ENCODE data around the gene SASH3.

Gene SASH3

DNA sequence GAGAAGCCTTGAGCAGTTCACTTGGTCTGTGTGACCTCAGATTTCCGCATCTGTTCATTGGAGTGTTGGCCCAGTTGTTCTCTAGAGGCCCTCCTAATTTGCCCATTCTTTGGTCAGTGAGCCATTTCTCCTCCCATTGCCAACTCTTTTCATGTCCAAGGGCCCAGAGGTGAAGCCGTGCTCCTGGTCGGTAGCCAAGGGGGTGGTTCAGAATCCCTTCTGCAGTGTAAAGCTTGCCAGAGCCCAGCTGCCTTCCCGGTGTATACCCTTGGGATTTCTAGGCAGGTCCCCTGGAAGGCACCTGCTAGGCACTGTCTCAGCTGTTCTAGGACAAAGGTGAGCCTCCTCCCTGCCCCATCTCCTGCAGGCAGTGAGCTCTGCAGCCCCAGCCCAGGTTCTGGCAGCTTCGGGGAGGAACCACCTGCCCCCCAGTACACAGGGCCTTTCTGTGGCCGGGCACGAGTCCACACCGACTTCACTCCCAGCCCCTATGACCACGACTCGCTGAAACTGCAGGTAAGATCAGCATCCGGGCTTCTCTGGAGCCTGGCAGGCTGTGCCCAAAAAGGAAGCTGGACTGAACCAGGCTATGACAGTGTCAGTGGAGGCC is 12.3 kb downstream of the SASH3 start:
- CTCF ChIA-PET = interaction anchor here (0.6 to 0.7 kb wide), 2 partner anchors 10 to 1125 kb away, joined by 3 read pairs; no protein-coding TSS in a partner anchor

DNA sequence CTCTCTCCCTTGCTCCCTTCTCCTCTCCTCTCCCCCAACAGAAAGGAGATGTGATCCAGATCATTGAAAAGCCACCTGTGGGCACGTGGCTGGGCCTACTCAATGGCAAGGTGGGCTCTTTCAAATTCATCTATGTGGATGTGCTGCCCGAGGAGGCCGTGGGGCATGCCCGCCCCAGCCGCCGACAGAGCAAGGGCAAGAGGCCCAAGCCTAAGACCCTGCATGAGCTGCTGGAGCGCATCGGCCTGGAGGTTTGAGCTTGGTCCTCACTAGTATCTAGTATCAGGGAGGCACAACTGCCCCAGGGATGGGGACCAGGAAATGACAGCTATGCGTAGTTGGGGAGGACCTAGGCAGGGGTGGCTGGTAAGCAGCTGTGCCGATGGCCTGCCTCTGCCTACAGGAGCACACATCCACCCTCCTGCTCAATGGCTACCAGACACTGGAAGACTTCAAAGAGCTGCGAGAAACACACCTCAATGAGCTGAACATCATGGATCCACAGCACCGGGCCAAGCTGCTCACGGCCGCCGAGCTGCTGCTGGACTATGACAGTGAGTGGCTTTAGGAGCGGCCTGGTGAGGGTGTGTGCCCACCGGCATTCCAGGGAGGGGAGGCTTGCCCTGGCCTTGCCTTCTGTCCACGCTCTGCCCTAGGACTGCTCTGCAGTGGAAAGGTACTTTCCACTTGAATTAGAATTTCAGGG is 13.0 kb downstream of the SASH3 start:
- Histone ChIP-seq H3K4me3 (ENCODE audit: low read depth, low read length) (no peak overlapping the region), H3K27ac (ENCODE audit: extremely low read depth, low read depth, low read length) (no peak overlapping the region), H3K4me1 (ENCODE audit: control insufficient read depth, insufficient read depth, low read length) (no peaks in the 10 kb centered on the region), H3K36me3 (ENCODE audit: control insufficient read depth in 2 of 2, insufficient read depth in 1 of 2, low read length in 2 of 2) (no peaks in the 10 kb centered on the region), H3K9me3 (ENCODE audit: control insufficient read depth, insufficient read depth, low read depth, low read length) (no peaks in the 10 kb centered on the region)
- no peak for TF ChIP-seq ZNF394 (tag by site-specific recombination; IDR thresholded peaks at IDR 0.05; ENCODE audit: borderline replicate concordance)
- TF ChIP-seq, protein P1, sequence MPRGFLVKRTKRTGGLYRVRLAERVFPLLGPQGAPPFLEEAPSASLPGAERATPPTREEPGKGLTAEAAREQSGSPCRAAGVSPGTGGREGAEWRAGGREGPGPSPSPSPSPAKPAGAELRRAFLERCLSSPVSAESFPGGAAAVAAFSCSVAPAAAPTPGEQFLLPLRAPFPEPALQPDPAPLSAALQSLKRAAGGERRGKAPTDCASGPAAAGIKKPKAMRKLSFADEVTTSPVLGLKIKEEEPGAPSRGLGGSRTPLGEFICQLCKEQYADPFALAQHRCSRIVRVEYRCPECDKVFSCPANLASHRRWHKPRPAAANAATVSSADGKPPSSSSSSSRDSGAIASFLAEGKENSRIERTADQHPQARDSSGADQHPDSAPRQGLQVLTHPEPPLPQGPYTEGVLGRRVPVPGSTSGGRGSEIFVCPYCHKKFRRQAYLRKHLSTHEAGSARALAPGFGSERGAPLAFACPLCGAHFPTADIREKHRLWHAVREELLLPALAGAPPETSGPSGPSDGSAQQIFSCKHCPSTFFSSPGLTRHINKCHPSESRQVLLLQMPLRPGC (tag by site-specific recombination; IDR thresholded peaks at IDR 0.05) = no peak
- no peak for TF ChIP-seq ZNF350 (tag by site-specific recombination; IDR thresholded peaks at IDR 0.05)
- peak; percentile 45; the same call in 1 of the 2 replicates for TF ChIP-seq PRDM1 (tag by site-specific recombination; IDR thresholded peaks at IDR 0.05)
- POLR2A ChIA-PET = no interaction called here
- CTCF ChIA-PET = interaction anchor here (0.6 to 0.7 kb wide), 2 partner anchors 11 to 1124 kb away, joined by 3 read pairs; no protein-coding TSS in a partner anchor

More for the DNA sequence above, 12.3 kb downstream of the SASH3 start:
- Histone ChIP-seq H3K4me1 (ENCODE audit: control insufficient read depth, insufficient read depth, low read length) (no peaks in the 10 kb centered on the region), H3K36me3 (ENCODE audit: control insufficient read depth in 2 of 2, insufficient read depth in 1 of 2, low read length in 2 of 2) (no peaks in the 10 kb centered on the region), H3K27ac (ENCODE audit: extremely low read depth, low read depth, low read length) (no peak overlapping the region), H3K4me3 (ENCODE audit: low read depth, low read length) (no peak overlapping the region), H3K9me3 (ENCODE audit: control insufficient read depth, insufficient read depth, low read depth, low read length) (no peaks in the 10 kb centered on the region)
- TF ChIP-seq KLF7 (tag by site-specific recombination; IDR thresholded peaks at IDR 0.05; ENCODE audit: borderline replicate concordance) (no peak), ZEB2 (tag by site-specific recombination; IDR thresholded peaks at IDR 0.05) (no peak), PRDM1 (tag by site-specific recombination; IDR thresholded peaks at IDR 0.05) (no peak), ZNF138 (tag by site-specific recombination; IDR thresholded peaks at IDR 0.05; ENCODE audit: borderline replicate concordance) (no peak), ZFHX2 (tag by site-specific recombination; conservative IDR thresholded peaks at IDR 0.05) (no peak), ZNF175 (tag by site-specific recombination; IDR thresholded peaks at IDR 0.05) (no peak), HOXC10 (CRISPR knock-in tag; IDR thresholded peaks at IDR 0.05) (no peak), ZNF157 (tag by site-specific recombination; IDR thresholded peaks at IDR 0.05) (no peak), ZNF37A (tag by site-specific recombination; IDR thresholded peaks at IDR 0.05) (no peak), ZNF707 (tag by site-specific recombination; IDR thresholded peaks at IDR 0.05) (no peak)
- TF ChIP-seq, protein P2, sequence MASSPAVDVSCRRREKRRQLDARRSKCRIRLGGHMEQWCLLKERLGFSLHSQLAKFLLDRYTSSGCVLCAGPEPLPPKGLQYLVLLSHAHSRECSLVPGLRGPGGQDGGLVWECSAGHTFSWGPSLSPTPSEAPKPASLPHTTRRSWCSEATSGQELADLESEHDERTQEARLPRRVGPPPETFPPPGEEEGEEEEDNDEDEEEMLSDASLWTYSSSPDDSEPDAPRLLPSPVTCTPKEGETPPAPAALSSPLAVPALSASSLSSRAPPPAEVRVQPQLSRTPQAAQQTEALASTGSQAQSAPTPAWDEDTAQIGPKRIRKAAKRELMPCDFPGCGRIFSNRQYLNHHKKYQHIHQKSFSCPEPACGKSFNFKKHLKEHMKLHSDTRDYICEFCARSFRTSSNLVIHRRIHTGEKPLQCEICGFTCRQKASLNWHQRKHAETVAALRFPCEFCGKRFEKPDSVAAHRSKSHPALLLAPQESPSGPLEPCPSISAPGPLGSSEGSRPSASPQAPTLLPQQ (tag by site-specific recombination; IDR thresholded peaks at IDR 0.05) = no peak
- TF ChIP-seq, protein P3, sequence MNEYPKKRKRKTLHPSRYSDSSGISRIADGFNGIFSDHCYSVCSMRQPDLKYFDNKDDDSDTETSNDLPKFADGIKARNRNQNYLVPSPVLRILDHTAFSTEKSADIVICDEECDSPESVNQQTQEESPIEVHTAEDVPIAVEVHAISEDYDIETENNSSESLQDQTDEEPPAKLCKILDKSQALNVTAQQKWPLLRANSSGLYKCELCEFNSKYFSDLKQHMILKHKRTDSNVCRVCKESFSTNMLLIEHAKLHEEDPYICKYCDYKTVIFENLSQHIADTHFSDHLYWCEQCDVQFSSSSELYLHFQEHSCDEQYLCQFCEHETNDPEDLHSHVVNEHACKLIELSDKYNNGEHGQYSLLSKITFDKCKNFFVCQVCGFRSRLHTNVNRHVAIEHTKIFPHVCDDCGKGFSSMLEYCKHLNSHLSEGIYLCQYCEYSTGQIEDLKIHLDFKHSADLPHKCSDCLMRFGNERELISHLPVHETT (tag by site-specific recombination; IDR thresholded peaks at IDR 0.05) = no peak
- TF ChIP-seq, protein P4, sequence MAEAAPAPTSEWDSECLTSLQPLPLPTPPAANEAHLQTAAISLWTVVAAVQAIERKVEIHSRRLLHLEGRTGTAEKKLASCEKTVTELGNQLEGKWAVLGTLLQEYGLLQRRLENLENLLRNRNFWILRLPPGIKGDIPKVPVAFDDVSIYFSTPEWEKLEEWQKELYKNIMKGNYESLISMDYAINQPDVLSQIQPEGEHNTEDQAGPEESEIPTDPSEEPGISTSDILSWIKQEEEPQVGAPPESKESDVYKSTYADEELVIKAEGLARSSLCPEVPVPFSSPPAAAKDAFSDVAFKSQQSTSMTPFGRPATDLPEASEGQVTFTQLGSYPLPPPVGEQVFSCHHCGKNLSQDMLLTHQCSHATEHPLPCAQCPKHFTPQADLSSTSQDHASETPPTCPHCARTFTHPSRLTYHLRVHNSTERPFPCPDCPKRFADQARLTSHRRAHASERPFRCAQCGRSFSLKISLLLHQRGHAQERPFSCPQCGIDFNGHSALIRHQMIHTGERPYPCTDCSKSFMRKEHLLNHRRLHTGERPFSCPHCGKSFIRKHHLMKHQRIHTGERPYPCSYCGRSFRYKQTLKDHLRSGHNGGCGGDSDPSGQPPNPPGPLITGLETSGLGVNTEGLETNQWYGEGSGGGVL (tag by site-specific recombination; IDR thresholded peaks at IDR 0.05) = no peak
- POLR2A ChIA-PET = no interaction called here

Measured in HEK293 (cell line).